MV-4-11 (cell line): ENCODE results near the gene ANKRD42.

Experiments
- DNase-seq: peaks from one replicate; lab custom pipeline; 2025; lab: John Stamatoyannopoulos, UW

Gene ANKRD42

DNA sequence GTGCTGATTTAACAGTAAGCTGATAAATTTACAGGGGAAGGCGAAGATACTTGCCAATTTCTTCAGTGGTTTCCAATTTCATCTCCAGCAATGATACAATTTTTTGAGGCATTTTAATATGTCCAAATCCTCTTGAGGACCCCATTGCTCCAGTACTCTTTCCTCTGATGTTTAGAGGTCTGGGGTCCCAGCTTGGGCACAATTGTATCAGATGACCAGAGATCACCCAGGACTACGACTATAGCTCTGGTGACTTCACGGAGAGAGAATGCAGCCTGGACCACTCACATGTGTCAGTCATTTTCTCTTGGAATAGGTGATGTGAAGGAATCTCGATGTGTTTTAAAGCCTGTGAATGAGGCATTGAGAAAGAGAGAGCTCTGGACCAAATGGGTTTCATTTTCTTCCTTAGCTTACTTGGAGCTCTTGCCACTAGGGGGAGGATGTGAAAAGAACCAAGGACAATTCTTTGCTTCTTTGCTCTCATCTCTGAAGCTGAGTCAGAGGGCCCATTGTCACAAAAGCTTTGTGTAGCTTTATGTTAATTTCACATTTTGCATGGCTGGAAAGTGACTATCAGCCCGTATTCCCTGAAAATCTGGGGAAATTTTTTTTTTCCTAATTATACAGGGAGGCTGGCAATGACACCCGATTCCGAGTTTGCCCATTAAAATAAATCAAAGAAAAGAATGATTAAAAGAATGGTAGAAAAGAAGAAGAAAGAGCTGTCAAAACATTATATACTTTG lies 99.4 kb downstream of the ANKRD42 start:
- peak; percentile 57 for DNase-seq

- no peak for DNase-seq
Observed at GRCh38 chr11:83293457-83293774, 99.9 kb downstream of the ANKRD42 start.

GRCh38 chr11:83294208-83294607 lies 100.7 kb downstream of the ANKRD42 start:
- no peak for DNase-seq
